GM20431 (cell line): ENCODE results near the gene FNBP1L.
"Not testable (repeated sequence)": the region's sequence is repeated elsewhere in the genome, so short reads cannot be mapped to it uniquely, and the experiment has no call there.

ENCODE experiments used
- in situ Hi-C: fragments of 300-500 bp; cut with MseI, MboI; formaldehyde crosslinking; loops from one replicate; pipeline ENCODE4 v1.15.0; 2020; ENCODE audit warnings: low sequenced_read_pairs; ENCODE audit not compliant: unreplicated experiment

Gene FNBP1L

DNA sequence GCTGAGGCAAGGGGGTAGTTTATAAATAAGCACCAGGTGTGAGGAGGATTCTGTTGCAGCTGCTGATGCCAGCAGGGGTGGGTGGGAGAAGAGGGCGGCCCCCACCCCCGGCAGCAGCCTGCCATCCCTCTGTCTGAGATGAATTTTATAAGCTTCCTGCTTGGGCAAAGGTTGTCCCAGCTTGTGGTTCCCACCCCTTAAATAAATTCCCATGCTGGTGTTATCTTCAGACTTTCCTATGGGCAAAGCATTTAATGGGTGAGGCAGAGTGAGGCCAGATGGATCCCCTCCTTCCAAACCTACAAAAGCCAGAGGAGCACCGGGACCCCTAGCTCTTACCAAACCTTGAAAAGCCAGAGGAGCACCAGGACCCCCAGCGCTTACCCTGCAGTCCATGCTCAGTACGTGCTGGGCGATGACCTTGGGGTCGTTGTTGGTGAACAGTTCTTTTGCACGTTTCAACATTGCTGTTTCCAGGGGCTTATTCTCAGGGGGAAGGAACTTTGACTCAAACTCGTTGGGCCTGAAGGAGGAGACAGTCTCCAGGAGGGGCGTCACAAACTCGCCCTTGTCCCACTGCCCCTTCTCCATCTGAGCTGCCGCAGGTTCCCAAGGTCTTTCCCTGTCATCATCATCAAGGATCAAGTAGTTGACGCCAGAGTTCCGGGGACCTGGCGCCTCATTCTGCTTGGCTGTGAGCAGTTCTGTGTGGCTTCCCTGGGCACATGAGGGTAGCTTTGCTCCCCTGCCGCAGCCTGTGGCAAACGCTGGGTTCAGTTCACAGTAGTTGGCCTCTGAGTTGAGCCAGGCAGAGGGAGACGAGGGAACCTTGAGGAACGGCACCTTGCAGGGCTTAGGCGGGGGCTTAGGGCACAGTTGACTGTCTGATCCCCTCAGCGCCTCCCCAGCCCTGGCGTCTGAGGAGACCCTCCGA lies 134.3 kb downstream of the FNBP1L start:
- in situ Hi-C loops, result no loop called here

DNA sequence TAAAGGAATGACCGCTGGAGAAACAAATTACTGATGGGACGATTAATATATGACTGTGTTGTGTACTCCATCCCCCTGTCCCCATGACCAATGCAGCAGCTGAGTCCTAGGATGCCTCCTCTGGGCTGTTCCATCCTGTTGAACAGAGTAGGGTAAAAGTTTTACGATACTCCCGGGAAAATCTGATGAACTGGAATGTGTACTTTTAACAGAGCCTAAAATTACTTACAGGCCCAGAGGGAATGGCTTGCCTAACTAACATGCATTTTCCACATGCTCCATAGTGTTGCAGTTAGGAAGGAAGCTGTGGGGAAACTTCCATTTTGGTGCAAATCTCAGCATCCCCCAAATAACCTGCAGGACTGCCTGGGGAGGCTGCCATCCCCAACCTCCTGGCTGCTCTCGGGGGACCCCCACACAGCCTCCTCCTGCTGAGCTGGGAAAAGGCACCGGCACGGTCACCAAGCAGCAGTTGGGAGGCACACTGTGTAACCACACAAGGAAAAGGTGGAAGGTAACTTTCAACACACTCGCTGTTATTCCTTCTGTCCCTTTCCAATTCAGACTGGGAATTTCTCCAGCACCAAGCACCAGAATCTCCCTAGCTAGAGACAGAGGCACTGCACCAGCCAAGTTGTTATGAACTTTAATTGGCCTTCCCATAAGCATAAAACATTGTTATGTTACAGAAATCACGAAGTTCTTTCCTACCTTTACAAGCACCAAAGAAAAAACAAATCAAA lies 136.5 kb downstream of the FNBP1L start:
- in situ Hi-C loops, result no loop called here

- in situ Hi-C loops, result no loop called here
Observed at GRCh38 chr1:93585059-93585966, 137.4 kb downstream of the FNBP1L start.

DNA sequence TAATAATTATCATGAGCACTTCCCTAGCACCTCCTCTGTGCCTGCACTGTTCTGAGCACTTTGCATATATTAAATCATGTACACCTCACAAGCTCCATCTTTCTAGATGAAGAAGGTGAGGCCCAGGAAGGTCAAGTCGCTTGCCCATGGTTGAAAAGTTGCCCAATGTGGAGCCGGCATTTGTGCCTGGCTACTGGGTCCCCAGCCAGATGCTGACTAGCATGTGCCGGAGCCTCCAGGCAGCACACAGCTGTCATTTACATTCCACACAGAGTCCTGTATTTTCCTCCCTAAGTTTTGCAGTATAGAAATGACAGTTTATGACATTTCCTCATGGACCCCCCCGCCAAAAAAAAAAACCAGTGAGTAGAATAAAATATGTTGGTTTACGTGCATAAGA lies 139.4 kb downstream of the FNBP1L start:
- in situ Hi-C loops, result no loop called here

DNA sequence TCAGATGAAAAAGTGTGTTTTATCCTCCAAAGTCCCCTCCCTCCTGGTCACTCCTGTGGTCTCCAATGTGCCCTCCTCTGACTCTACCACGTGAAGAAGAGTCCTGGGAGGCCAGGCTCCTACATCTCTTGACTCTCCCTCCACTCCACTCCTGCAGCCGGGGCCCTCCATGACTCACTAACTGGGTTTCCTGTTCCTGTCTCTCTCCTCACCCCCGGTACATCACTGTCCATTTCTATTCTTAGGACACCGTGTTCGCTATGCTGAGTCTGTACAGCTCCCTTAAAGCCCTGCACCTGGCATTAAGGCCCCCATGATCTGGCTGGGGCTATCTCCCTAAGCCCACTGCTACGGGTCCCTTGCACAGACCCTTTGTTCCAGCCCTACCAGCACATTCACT lies 140.3 kb downstream of the FNBP1L start:
- in situ Hi-C loops, result no loop called here

- in situ Hi-C loops, result no loop called here
Observed at GRCh38 chr1:93588955-93589354, 141.0 kb downstream of the FNBP1L start.

DNA sequence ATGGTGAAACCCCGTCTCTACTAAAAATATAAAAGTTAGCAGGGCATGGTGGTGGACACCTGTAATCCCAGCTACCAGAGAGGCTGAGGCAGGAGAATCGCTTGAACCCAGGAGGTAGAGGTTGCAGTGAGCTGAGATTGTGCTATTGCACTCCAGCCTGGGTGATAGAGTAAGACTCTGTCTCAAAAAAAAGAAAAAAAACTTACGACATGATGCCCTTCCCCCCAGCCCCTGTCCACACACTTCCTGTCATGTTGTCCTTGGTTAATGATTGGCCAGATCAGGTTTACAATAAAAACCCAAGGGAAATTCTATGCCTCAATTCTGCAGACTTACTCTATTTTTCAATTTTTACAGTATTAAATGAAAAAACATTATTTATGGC lies 143.4 kb downstream of the FNBP1L start:
- in situ Hi-C loops, result not testable (repeated sequence)

- in situ Hi-C loops, result no loop called here
Observed at GRCh38 chr1:93591676-93592550, 144.0 kb downstream of the FNBP1L start.

DNA sequence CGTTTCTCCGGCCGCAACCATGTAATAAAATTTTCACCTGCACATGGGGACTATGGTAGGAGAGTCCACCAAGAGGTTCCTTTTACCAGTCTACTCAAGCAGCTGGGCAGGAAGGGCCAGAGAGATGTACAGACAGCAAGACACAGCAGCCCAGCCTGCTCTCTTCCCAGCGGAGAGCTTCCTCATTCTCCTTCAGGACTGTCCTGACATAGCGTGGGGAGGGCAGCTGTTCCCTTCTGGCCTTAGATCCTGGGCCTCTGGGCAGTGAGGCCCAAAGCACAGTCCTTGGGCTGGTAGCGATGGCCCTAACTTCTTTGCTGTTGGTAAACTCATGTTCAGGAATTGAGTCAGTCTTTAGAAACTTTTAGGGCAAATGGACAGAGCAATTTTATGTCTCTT lies 144.6 kb downstream of the FNBP1L start:
- in situ Hi-C loops, result no loop called here

- in situ Hi-C loops, result no loop called here
Observed at GRCh38 chr1:93593854-93594602, 146.1 kb downstream of the FNBP1L start.

- in situ Hi-C loops, result no loop called here
Observed at GRCh38 chr1:93594603-93594880, 146.6 kb downstream of the FNBP1L start.

DNA sequence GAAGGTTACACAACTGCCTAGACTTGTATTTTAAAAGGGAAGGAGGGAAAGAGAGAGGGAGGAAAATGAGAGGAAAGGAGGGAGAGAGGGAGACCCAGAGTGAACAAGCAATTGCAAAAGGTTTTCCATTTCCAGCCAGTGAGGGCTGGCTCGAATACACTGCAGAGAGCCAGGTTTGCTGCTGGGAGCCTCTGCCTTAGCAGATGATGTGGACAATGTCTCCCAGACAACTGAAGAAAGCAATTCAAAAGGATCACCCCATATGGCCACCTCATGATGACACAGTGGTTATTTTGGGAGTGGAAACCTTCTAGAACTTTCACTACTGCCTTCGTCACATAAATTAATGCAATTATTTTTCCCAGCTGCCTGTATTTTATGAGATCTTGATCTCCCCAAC lies 147.3 kb downstream of the FNBP1L start:
- in situ Hi-C loops, result no loop called here

GRCh38 chr1:93595743-93596142 lies 147.8 kb downstream of the FNBP1L start:
- in situ Hi-C loops, result no loop called here

GRCh38 chr1:93596329-93597089 lies 148.6 kb downstream of the FNBP1L start:
- in situ Hi-C loops, result no loop called here

DNA sequence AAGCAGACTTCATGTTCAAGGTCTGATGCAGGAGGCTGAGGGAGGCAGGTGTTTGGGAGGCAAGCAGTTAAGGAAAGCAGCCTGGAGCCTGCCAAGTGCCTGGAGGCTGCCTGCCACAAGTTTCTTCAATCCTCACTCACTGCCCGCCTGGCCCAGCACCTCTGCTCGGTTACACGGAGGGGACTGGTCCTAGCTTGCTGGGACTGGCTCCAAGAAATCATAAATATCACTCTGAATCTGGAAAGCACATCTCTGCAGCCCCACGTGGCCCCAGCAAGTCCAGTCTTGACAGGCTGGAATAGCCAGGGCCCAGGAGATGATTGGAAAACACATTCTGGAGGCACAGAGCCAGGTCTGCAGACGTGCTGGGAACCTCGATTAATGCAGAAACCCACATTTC lies 149.8 kb downstream of the FNBP1L start:
- in situ Hi-C loops, result no loop called here

GRCh38 chr1:93598396-93598795 lies 150.5 kb downstream of the FNBP1L start:
- in situ Hi-C loops, result no loop called here

GRCh38 chr1:93598861-93599439 lies 151.0 kb downstream of the FNBP1L start:
- in situ Hi-C loops, result no loop called here

- in situ Hi-C loops, result no loop called here
Observed at GRCh38 chr1:93599479-93599878, 151.6 kb downstream of the FNBP1L start.
